ENCODE results near the gene FN3K.

FN3K gene

GRCh38 chr17:82694647-82695046 lies 40.8 kb upstream of the FN3K start:
- peaks cover 11% of the 10 kb centered on the region for H3K9me3 ChIP-seq (ENCODE audit: insufficient read depth, low read length)
- no peak overlapping the region for H2AFZ ChIP-seq (ENCODE audit: low read depth, low read length, severe bottlenecking)
- H3K4me2 ChIP-seq (ENCODE audit: low read depth, low read length, poor library complexity, severe bottlenecking) = no peak overlapping the region
- H3K9me2 ChIP-seq (replicated peaks; ENCODE audit: insufficient read depth, low read length) = no peaks in the 10 kb centered on the region
- TF ChIP-seq CTCF (IDR thresholded peaks at IDR 0.05; ENCODE audit: insufficient read depth, low read length, poor library complexity, severe bottlenecking) (no peak), EZH2phosphoT487 (conservative IDR thresholded peaks at IDR 0.05; ENCODE audit: low read length) (no peak)
- H3F3A ChIP-seq (ENCODE audit: insufficient read depth) = no peaks in the 10 kb centered on the region
- H3K9ac ChIP-seq (ENCODE audit: low read length) = no peak overlapping the region
- no peaks in the 10 kb centered on the region for H3K79me2 ChIP-seq (ENCODE audit: insufficient read depth, low read length)
- H3K27ac ChIP-seq (ENCODE audit: low read depth, low read length) = no peak overlapping the region
- H3K36me3 ChIP-seq (ENCODE audit: low read length) = no peaks in the 10 kb centered on the region
- no peaks in the 10 kb centered on the region for H3K27me3 ChIP-seq (ENCODE audit: low read length)
- no peaks in the 10 kb centered on the region for H4K20me1 ChIP-seq (ENCODE audit: low read depth, low read length)
- no peak overlapping the region for H3K4me3 ChIP-seq (ENCODE audit: insufficient read depth, low read length, poor library complexity, severe bottlenecking)

GRCh38 chr17:82696259-82696658 lies 39.2 kb upstream of the FN3K start:
- no peaks in the 10 kb centered on the region for H3K9me2 ChIP-seq (replicated peaks; ENCODE audit: insufficient read depth, low read length)
- no peak overlapping the region for H3K4me2 ChIP-seq (ENCODE audit: low read depth, low read length, poor library complexity, severe bottlenecking)
- TF ChIP-seq EZH2phosphoT487 (conservative IDR thresholded peaks at IDR 0.05; ENCODE audit: low read length) = no peak
- no peak for TF ChIP-seq CTCF (IDR thresholded peaks at IDR 0.05; ENCODE audit: insufficient read depth, low read length, poor library complexity, severe bottlenecking)
- H3K79me2 ChIP-seq (ENCODE audit: insufficient read depth, low read length) = no peaks in the 10 kb centered on the region
- no peaks in the 10 kb centered on the region for H3F3A ChIP-seq (ENCODE audit: insufficient read depth)
- no peak overlapping the region for H3K27ac ChIP-seq (ENCODE audit: low read depth, low read length)
- H3K4me3 ChIP-seq (ENCODE audit: insufficient read depth, low read length, poor library complexity, severe bottlenecking) = no peak overlapping the region
- H3K9me3 ChIP-seq (ENCODE audit: insufficient read depth, low read length) = peaks cover 11% of the 10 kb centered on the region
- H4K20me1 ChIP-seq (ENCODE audit: low read depth, low read length) = no peaks in the 10 kb centered on the region
- H3K27me3 ChIP-seq (ENCODE audit: low read length) = no peaks in the 10 kb centered on the region
- no peak overlapping the region for H2AFZ ChIP-seq (ENCODE audit: low read depth, low read length, severe bottlenecking)
- H3K36me3 ChIP-seq (ENCODE audit: low read length) = no peaks in the 10 kb centered on the region
- H3K9ac ChIP-seq (ENCODE audit: low read length) = no peak overlapping the region

- Histone ChIP-seq H3K9me3 (ENCODE audit: insufficient read depth, low read length) (peaks cover 11% of the 10 kb centered on the region), H3F3A (ENCODE audit: insufficient read depth) (no peaks in the 10 kb centered on the region), H2AFZ (ENCODE audit: low read depth, low read length, severe bottlenecking) (no peak overlapping the region), H3K27ac (ENCODE audit: low read depth, low read length) (no peak overlapping the region), H3K9me2 (replicated peaks; ENCODE audit: insufficient read depth, low read length) (no peaks in the 10 kb centered on the region), H3K79me2 (ENCODE audit: insufficient read depth, low read length) (no peaks in the 10 kb centered on the region), H3K4me2 (ENCODE audit: low read depth, low read length, poor library complexity, severe bottlenecking) (no peak overlapping the region), H3K27me3 (ENCODE audit: low read length) (no peaks in the 10 kb centered on the region), H4K20me1 (ENCODE audit: low read depth, low read length) (no peaks in the 10 kb centered on the region), H3K4me3 (ENCODE audit: insufficient read depth, low read length, poor library complexity, severe bottlenecking) (no peak overlapping the region), H3K36me3 (ENCODE audit: low read length) (no peaks in the 10 kb centered on the region), H3K9ac (ENCODE audit: low read length) (no peak overlapping the region)
- no peak for TF ChIP-seq EZH2phosphoT487 (conservative IDR thresholded peaks at IDR 0.05; ENCODE audit: low read length)
- TF ChIP-seq CTCF (IDR thresholded peaks at IDR 0.05; ENCODE audit: insufficient read depth, low read length, poor library complexity, severe bottlenecking) = no peak
Observed at GRCh38 chr17:82696916-82697807, 38.3 kb upstream of the FN3K start.
